DMS53 (cell line): ENCODE data around the gene ANO7.

Source experiments
- DNase-seq: peaks from one replicate; lab custom pipeline; 2025; lab: John Stamatoyannopoulos, UW

Gene ANO7

DNA sequence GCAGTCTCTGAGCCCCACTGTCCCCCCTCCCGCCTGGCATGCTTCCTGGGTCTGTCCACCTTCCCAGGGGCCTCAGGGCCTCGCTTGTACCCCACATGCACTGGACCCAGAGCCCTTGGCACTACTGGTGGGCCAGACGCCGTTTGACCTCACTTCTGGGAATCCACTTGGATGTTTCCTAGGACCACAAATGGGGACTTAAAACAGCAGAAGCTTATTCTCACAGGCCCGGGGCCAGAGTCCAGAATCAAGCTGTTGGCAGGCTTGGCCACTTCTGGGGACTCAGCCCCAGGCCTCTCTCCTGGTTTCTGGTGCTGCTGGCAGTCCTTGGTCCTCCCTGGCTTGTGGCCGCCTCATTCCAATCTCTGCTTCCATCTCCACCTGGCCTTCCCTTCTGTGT lies 19.6 kb downstream of the ANO7 start:
- DNase-seq, result no peak

DNA sequence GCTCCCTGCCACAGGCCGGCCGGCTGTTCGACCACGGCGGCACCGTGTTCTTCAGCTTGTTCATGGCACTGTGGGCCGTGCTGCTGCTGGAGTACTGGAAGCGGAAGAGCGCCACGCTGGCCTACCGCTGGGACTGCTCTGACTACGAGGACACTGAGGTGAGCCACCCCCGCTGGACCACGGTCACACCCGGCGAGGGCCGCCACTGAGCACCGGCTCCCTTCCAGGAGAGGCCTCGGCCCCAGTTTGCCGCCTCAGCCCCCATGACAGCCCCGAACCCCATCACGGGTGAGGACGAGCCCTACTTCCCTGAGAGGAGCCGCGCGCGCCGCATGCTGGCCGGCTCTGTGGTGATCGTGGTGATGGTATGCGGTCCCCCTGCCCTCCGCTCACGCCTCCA lies 20.8 kb downstream of the ANO7 start:
- peak; percentile 66 for DNase-seq

DNA sequence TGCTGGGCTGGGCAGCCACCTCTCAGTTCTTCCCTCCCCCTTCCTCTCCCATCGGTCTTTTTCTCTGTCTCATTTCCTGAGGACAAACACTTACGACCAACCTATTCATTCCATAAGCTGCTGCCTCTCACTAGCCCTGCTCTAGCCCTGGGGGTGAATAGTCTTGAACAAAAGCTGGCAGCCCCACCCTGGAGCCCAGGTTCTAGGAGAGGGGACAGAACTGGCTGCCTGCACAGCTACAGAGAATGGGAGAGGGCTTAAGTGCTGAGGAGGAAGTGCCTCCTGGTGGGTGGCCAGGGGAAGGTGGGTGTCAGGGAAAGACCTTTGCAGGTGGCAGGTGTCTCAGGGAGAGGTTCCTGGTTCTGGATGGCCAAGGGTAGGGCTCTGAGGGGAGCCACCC lies 22.8 kb downstream of the ANO7 start:
- DNase-seq, result no peak

DNA sequence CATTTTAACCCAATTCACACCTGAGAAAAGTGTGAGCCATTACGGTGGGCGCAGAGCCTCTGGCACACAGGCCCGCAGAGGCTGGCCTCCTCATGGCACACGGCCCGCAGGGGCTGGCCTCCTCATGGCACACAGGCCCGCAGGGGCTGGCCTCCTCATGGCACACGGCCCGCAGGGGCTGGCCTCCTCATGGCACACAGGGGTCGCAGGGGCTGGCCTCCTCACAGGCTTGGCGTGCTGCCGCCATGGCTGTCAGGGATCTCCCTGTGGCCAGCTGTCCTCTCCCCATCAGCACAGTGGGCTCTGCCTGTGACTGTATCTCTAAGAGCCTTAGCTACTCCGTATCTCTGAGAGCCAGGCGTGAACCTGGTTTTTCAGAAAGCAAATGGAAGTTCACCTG lies 24.6 kb downstream of the ANO7 start:
- DNase-seq, result no peak

DNA sequence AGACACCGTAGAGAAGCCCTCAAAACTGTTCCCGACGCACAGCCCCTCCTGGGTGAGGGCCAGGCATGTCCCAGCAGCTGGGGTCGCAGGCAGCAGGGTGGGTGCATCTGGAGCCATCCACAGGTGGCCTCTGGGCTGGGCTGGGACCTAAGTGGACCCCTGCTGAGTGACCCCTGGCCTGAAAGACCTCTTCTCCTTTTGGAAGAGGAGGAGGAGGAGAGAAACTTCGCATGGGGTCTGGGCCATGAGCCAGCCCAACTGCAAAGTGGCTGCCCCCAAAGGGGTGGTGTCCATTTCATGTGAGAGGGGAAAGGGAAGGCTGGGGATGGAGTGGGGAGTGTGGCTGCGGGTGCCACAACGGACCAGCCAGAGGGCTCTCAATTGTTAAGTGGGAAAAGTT lies 25.1 kb downstream of the ANO7 start:
- no peak for DNase-seq

DNA sequence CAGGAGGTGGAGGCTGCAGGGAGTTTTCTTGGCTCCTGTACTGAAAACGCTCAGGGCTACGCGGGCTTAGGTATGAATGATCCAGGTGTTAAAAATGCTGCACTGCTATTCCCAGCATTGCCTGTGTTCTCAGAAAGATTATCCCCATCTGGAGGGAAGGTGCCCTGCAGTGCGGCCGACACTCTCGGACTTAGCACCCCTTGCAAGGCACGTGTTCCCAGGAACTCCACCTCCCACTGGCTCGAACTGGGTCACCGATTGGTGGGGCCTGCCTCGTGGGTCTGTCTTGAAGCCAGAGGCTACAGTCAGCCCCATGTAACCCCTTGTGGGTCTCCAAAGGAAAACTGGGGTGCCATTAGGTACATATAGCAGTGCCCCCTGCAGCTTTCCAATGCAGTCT lies 25.7 kb downstream of the ANO7 start:
- DNase-seq, result no peak

DNA sequence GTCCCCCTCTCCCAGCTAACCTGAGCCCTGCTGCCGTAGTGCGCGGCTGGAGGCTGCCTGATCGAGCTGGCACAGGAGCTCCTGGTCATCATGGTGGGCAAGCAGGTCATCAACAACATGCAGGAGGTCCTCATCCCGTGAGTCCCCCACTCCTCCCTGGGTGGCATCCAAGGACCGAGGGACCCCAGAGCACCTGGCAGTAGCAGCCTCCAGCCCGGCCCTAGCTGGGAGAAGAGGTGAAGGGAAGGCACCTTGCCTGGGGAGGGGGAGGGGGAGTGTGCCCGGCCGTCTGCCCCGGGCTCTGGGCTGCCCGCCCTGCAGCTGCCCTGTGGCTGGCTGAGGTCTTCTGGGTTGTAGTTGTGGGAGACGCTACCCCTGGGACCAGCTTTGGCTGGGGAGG lies 26.3 kb downstream of the ANO7 start:
- no peak for DNase-seq

DNA sequence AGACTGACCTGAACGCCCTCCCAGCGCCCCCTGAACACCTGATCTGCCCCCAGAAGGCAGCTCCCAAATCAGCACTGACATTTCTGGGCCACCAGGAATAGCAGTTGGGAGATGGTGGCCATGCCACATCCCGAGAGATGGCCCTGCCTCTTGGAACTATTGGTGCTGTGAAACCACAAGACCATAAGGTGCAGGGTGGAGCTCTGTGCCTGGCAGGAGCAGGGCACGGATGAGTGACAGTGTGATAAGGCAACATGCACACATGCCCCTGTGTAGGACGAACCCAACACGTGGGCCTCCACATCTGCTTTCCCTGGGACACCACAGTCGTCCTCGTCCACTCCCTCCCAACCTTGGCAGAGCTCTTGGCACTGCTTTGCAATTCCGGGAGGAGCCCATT lies 26.9 kb downstream of the ANO7 start:
- DNase-seq, result no peak

DNA sequence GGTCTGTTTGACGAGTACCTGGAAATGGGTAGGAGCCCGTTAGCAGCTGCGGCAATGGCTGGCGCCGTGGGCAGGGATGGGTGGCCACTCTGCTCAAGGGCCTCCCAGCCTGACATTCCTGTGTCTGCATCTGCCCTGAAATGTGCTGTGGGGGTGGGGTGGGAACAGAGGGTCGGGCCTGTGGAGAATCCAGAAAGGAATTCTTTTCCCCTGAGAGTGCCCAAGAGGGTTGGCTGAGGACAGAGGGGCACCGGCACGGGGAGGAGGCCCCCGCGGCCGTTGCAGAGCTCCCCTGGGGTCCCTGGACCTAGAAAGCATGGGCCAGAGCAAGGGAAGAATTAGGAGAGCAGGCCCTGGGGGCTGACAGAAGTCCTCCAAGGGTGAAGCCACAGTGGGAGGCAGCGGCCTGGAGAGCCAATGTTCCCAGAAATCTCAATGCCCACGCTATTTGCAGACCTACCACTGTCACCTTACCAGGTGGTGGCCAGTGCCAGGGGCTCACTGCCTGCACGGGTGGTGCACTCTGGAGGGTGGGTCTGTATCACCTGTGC lies 27.8 kb downstream of the ANO7 start:
- no peak for DNase-seq

DNA sequence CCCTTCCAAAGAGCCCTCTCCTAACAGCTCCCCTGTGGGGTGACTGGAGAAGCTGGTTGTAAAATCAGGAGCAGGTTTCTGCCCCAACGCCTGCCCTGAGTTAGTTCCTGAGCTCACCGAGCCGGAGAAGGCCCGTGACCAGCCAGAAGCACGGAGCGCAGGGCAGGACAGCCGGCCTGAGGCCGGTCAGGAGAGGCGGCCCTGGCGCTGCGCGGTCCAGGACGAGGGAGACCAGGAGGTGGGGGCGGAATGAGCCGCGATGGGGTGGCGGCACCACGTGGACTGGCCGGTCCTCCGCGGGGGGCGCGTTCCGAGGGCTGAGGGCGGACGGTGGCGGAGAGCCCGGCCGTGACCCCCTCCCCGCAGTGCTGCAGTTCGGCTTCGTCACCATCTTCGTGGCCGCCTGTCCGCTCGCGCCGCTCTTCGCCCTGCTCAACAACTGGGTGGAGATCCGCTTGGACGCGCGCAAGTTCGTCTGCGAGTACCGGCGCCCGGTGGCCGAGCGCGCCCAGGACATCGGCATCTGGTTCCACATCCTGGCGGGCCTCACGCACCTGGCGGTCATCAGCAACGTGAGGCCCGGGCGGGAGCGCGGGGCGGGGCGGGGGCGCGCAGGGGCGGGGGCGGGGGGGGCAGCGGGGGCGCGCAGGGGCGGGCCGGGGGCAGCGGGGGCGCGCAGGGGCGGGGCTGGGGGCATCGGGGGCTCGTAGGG lies 29.0 kb downstream of the ANO7 start:
- peak; percentile 94 for DNase-seq

DNA sequence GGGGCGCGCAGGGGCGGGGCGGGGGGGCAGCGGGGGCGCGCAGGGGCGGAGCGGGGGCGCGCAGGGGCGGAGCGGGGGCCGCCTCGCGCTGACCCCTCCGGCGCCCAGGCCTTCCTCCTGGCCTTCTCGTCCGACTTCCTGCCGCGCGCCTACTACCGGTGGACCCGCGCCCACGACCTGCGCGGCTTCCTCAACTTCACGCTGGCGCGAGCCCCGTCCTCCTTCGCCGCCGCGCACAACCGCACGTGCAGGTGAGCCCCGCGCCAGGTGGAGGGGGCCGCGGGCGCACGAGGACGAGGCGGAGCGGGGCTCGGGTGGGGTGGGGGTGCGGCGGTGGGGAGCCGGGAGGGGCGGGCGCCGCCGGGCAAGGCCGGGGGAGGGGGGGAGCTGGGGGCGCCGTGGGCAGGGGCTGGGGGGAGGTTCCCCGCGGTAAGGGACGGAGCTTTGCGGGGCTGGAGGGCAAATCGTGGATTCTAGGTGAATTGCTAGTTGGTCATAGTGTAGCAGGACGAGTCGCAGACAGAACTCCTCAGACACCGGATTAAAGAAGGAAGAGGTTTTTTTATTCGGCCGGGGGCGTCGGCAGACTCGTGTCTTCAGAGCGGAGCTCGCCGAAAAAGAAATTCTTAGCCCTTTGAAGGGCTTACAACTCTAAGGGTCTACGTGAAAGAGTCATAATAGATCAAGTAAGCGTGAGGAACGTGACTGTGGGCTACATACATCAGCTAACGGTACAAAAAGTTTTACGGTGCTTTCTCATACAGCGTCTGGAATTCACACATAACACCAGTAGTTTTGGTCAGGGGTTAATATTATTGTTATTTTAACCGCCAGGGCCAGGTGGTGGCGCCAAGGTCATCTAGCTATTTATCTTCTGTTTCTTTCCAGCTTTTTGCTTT lies 29.9 kb downstream of the ANO7 start:
- DNase-seq, result peak; percentile 86

DNA sequence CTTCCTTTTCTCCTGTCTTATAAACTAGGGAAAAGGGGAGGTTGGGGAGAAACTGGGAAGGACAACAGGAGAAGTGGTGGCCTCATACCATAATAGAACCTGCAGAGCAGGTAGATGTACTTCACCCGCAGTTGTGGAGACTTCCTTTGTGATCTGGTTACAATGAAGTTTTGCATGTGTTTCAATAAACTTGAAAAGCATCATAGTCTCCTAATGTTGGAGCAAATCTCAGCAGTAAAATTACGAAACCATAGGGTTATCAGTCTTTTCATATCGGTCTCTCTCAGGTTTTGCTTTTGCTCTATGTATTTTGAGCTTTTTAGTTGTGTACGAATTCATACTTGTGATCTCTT lies 30.5 kb downstream of the ANO7 start:
- peak; percentile 45 for DNase-seq

DNA sequence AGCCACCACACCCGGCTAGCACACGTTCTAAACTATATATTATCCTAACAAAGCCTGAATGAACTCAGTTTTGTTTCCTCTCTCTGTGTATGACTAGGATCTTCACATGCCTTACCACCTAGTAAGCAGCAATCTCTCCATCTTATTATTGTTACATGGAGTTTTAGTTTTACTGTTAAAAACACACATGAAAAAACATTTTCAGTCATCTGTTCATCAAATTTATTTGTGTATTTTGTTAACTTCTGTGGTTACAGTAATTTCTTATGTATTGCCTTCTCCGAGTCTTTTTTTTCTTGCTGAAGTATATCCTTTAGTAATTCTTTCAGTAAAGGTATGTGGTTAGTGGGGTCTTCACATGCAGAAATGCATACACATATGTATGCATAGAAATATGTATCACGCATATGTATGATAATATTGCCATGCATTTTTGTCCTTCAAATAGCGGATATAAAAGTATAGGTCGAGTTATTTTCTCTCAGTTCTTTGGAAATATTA lies 31.4 kb downstream of the ANO7 start:
- DNase-seq, result no peak

DNA sequence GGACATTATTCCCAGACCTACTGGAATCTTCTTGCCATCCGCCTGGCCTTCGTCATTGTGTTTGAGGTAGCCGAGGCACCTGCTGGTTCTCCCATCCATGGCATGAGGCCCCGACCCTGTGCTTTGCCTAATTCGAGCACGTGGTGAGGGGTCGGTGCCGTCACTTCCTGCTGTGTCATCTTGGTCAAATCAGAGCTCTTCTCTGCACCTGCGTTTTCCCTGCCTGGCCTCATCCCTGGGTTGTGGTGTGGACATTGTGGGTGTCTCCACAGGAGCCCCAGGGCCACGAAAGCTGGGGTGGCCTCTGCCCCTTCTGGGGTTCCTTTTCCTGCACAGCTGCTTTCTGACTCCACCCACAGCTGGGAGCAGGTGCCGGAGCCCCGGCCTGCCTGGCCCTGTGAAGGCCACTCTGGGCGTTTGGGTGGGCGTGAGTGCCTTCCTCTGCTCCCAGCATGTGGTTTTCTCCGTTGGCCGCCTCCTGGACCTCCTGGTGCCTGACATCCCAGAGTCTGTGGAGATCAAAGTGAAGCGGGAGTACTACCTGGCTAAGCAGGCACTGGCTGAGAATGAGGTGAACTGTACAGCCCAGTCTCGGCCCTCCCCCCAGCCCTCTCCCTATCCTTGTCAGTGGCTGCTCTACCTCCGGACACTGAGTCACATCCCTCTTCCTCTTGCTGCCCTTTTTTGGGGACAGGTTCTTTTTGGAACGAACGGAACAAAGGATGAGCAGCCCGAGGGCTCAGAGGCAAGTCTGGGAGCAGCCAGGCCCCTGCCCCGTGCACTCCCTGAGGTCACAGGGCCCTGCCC lies 34.9 kb downstream of the ANO7 start:
- no peak for DNase-seq

DNA sequence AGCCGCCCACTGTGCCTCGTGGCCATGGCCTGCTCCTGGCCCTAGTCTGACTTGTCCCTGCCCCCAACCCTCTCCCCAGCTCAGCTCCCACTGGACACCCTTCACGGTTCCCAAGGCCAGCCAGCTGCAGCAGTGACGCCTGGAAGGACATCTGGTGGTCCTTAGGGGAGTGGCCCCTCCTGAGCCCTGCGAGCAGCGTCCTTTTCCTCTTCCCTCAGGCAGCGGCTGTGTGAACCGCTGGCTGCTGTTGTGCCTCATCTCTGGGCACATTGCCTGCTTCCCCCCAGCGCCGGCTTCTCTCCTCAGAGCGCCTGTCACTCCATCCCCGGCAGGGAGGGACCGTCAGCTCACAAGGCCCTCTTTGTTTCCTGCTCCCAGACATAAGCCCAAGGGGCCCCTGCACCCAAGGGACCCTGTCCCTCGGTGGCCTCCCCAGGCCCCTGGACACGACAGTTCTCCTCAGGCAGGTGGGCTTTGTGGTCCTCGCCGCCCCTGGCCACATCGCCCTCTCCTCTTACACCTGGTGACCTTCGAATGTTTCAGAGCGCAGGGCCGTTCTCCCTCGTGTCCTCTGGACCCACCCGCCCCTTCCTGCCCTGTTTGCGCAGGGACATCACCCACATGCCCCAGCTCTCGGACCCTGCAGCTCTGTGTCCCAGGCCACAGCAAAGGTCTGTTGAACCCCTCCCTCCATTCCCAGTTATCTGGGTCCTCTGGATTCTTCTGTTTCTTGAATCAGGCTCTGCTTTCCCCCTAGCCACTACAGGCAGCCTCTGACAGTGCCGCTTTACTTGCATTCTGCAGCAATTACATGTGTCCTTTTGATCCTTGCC lies 35.8 kb downstream of the ANO7 start:
- DNase-seq, result no peak

DNA sequence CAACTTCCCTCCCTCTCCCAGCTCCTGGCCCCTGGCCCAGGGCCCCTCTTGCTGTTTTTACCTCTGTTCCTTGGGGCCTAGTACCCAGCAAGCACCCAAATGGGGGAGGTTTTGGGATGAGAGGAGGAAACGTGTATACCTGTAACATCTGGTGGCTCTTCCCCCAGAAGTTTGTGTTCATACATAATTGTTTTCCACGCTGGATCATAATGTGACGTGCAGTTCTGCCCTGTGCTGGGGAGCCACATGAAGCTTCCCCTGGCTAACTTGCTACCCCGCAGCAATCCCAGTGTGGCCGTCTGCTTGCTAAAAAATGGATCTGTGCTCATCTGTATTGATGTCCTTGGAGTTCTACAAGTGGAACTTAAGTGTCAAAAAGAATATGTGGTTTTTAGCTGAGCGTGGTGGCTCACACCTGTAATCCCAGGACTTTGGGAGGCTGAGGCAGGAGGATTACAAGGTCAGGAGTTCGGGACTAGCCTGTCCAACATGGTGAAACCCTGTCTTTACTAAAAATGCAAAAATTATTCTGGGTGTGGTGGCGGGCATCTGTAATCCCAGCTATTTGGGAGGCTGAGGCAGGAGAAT lies 36.5 kb downstream of the ANO7 start:
- no peak for DNase-seq

DNA sequence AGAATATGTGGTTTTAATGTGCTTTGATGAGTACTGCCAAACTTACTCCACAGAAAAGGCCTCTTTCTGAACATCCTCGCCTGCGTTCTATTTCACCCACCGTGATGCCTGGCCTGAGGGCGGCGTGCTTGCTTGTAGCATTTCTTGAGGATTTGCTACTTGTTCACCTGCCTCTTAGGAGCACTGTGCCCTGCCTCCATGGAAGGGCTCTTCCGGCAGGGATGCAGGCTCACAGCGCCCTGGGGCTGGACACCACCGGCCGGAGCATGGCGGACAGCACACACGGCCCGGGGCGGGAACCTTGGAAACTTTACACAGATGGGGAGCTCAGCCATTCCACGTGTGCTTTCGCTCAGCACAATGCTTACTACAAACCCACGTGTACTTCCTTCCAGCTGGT lies 37.1 kb downstream of the ANO7 start:
- no peak for DNase-seq

DNA sequence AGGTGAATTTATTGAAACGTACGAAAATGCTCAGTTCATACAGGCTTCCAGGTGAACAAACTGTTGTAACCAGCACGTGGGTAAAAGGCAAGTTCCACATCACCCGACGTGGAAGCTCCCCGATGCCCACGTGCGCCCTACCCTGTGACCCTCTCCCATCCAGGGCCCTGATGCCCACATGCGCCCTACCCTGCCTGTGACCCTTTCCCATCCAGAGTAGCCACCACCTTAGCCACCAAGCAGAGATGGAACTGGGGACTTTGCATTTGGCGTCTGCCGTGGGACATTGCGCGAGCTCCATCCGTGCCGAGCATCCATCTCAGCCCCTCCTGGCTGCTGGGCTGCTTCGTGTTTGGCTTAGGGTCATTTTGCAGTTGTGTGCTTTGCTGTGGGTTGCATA lies 37.5 kb downstream of the ANO7 start:
- DNase-seq, result no peak

DNA sequence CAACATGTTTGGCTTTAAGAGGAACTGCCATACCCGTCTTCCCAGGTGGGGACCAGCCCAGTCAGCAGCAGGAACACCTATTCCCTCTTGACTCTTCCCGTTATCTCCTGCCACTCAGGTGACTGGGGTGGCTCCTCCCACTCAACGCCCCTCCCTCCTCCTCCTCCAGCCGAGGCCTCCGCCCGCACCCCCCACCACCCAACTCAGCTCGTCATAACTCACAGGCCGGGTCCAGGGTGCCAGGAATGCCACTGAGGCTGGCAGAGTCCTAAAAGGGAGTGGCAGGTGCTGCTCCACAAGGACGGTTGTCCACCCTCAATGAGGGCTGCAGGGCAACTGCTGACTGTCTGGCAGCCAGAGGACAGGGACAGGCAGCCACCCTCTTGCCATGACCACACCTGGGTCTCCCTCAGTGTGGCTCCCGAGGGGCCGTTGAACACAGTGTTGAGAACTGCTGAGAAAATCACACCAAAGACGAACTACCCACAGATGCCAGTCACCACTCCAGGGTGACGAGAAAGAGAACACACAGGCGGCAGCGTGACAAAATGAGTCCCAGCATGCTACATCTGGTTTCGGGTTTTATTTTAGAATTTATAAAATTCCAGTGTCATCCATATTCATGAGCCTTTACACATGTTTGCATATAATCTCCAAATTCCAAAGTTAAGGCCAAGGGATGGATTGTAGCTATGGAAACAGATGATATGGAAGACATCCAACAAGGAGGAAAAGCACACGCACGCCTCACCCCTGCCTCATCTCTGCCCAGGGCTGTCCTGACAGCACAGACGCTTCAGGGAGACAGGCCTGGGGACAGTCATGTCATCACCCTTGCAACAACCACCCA lies 38.5 kb downstream of the ANO7 start:
- DNase-seq, result no peak

DNA sequence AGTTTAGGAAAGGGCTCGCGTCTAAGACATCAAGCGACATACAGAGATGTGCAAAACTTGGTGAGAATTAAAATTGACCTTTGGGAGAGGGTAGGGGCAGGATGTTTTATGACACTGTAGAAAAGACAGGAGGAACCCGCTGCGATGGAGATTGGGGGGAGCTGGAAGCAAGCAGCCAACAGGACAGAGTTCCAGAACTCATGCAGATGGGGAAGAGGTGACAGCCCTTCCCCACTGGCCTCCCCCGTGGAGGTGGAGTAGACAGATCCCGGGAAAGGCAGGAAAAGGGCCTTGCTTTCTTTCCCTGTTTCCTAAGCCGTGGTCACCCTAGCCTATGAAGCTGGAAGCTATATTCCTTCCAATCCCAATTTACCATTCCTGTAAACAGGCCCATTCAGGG lies 39.1 kb downstream of the ANO7 start:
- no peak for DNase-seq
